Ecto neural progenitor cell (in vitro differentiated cells): Measurements from ENCODE around the gene IL17D.

ENCODE experiments used
- DNase-seq: peaks from one replicate; pipeline ENCODE4 v3.0.0-alpha.2; 2018; ENCODE audit warnings: low spot score

Gene IL17D

DNA sequence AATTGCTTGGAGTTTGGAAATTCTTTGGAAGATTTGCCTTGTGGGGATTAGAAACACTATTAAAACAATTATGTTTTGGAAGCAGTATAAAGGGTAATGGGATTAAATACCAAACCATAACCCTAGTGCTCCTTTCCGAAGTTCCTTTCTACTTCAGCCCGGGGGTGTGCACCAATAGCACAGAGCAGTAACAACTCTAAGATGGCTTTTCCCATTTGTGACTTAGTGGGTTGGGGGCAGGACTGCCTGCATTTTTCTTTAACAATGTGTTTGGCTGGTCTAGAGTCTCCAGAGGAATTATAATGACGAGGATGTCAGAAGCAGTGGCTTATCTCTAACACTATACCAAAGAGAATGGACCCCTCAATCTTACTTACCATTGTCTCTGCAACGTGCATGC is 11.9 kb upstream of the IL17D start:
- DNase-seq: no peak

- DNase-seq: no peak
These were observed 7.4 kb upstream of the IL17D start for GRCh38 chr13:20696073-20696472.

- DNase-seq: no peak
These were observed 3.8 kb upstream of the IL17D start for GRCh38 chr13:20699715-20700114.

- DNase-seq: no peak
These were observed 3.2 kb upstream of the IL17D start for GRCh38 chr13:20700288-20700687.

GRCh38 chr13:20701461-20701860 is 2.0 kb upstream of the IL17D start:
- no peak for DNase-seq

- DNase-seq: no peak
These were observed 977 bp upstream of the IL17D start for GRCh38 chr13:20702530-20702914.

GRCh38 chr13:20703780-20704458 is 420 bp downstream of the IL17D start:
- DNase-seq: peak; percentile 89

- DNase-seq: no peak
These were observed 1.1 kb downstream of the IL17D start for GRCh38 chr13:20704459-20705069.

DNA sequence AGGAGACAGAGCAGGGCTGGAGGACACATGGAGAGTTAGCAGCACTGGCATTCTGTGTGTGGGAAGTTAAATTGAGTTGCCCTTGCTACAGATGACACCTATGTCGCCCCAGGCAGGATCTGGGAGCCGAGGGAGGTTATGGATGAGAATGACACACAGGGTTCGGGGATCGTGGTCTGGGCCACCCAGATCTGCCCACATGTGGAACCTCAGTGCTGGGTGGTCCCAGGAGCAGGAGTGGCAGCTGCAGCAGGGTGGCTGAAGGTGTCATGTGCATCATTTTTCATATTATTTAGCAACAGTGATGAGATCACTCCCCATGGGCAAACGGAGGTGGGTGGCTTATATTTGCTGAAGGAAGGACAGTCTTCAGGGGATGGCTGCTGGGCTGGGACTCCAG is 3.2 kb downstream of the IL17D start:
- DNase-seq: no peak

- no peak for DNase-seq
These were observed 4.7 kb downstream of the IL17D start for GRCh38 chr13:20708216-20708615.

- DNase-seq: no peak
These were observed 5.9 kb downstream of the IL17D start for GRCh38 chr13:20709369-20709768.

DNA sequence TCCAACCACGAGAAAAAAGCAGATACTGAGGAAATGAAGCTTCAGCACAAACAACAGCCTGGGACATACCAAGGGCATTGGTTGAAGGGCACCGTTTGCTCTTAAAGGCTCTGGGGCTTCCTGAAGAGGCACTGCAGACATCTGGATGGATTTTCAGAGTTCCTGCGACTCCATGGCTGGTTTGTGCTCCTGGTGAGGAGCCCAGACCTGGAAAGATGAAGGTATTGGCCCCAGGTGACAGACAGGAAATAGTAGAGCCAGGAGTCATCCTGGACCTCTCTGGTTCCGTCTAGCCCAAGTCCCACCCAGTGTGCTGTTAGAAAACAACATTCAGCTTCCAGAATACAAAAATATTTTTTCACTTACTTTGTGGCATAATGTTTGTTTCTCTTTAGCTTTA is 6.3 kb downstream of the IL17D start:
- no peak for DNase-seq

DNA sequence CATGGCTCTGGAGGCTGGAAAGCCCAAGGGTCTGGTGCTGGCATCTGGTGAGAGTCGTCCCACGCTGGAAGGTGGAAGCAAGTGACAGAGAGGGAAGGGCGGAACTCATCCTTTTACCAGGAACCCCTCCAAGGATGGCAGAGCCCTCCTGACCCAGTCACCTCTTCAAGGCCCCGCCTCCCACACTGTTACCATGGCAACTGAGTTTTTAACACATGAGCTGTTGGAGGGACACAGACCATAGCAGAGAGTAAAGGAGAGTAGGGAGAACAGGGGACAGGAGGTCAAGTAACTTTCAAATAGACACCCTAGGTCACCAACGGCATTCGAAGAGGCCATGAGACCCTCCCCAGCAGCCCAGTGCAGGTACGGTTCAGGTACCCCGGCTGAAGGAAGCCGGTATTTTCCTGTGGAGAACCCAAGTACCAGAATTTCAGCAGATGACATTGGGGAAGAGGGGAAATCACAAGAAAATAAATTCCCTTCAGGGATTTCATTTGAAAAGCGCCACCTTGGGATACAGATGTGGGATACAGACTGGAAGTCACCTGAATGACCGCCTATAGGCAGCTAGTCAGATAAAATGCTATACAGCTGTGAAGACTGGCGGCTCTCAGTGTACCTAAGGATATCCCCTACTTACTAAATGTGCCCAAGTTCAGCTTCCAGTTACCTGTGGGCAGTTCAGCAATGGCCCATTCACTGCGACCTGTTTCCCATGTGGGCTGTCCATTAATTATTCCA is 8.0 kb downstream of the IL17D start:
- no peak for DNase-seq

DNA sequence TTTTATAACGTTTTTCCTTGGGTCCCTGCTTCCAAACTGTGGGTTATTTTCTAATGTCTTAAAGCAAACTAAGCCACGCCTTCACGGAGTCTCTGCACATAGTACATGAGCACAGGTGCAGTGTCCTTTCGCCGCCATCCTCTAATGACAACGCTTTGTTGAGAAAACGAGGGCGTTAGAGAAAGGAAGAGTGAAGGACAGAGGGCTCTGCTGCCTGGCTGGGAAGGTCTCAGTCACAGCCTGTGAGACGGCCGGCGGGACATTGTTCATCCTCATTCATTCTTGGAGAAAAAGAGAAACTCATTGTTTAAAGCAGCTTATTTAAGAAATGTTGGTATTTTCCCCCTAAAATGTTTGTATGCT is 9.5 kb downstream of the IL17D start:
- no peak for DNase-seq

DNA sequence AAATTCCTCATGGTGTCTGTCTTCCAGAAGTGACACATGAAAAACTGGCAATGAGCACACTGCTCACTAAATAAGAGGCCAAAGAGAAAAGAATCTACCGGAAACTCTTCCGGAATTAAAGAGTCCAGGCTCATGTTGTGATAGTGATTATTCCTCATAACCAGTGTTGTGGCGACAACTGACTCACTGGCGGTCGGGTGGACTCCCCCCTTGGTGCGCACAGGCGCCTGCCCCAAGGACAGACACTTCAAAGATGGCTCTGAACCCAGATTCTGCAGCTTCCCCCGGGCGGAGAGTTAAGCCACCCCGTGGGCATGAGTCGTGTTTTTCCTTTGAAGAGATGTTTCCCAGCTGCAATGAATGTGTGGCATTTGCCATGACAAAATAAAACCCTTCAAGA is 10.3 kb downstream of the IL17D start:
- DNase-seq: no peak

DNA sequence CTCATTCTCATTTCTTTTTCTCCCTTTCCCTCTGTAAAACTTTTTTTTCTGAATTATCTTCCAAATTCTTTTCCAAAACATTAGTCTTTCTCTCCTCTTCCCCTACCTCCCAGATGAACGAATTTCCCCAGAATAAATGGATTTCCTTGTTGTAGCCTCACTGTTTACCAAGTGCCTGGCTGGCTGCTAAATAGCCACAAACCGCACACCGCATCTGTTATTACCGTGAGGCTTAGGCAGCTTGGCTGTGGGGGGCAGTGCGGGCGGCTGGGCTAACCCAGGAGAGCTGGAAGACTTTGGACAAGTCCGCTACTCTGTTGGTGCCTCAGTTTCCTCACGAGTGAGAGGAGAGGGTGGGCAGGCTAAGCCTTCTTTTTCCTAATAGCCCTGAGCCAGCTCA is 10.7 kb downstream of the IL17D start:
- no peak for DNase-seq

DNA sequence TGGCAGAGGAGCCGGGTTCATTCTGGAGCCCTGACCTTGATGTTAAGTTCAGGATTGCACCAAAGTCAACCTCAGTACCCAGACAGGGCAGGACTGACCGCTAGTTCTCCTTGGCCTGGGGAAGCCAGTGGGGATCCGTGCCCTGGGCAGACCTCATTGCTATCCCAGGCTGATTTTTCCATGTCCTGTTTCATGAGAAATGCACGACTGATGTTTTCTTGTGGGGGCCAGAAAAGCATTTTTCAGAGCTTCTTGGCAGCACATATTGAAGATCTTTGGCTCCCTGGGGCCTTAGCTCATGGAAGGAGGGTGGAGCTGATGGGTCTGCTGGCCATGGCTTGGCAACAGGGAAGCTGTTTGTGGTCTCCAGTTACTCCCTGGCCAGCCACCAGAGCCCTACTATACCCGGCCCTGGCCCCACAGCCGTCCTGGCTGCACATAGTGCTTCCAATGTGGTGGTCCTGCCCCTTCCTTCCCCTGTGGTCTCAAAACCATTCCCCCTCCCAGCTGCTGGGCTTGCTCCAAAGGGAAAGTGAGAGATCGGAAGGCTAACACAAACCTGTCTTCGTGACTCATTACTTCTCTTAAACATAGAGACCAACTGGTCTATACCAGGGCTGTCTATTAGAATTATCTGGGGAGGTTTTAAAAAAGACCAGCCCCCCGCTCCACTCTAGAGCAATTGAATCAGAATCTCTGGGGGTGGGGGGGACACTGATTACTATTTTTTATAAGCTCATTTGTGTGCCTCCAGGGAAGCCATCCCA is 11.2 kb downstream of the IL17D start:
- DNase-seq: no peak

DNA sequence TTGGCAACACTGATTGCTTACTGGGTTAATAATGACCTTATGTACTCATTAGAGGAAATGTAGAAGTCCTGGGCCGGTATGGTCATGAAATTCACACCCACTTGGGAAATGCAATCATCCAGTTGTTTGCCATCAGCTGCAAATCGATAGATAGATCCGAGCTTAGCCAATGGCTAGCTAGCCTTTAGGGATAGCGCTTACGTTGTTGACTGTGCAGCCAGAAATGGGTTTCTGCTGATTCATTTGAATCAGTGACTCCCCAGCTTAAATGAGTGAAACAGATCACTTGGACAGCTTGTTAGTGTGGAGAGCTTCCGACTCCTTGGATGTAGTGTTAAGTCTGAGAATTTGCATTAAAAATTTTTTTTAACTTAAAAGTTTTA is 11.8 kb downstream of the IL17D start:
- DNase-seq: no peak

DNA sequence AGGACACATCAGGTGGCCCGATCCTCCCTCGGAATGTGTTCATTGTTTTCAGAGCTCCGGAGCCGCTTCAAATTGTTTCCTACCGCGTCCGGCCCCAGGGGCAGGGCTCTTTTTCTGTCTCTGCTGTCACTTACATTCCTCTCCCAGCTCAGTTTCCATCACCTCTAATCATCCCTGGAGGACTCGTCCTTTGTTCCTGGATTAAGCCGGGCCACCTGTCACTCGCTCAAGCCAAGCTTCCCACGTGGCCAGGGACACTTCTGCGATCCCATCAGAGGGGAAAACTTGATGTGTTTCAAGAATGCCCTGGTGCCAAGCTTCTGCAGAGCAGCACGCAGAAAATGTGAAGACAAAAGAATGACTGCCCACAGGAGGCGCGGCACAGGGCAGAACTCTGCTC is 13.5 kb downstream of the IL17D start:
- peak; percentile 72 for DNase-seq

DNA sequence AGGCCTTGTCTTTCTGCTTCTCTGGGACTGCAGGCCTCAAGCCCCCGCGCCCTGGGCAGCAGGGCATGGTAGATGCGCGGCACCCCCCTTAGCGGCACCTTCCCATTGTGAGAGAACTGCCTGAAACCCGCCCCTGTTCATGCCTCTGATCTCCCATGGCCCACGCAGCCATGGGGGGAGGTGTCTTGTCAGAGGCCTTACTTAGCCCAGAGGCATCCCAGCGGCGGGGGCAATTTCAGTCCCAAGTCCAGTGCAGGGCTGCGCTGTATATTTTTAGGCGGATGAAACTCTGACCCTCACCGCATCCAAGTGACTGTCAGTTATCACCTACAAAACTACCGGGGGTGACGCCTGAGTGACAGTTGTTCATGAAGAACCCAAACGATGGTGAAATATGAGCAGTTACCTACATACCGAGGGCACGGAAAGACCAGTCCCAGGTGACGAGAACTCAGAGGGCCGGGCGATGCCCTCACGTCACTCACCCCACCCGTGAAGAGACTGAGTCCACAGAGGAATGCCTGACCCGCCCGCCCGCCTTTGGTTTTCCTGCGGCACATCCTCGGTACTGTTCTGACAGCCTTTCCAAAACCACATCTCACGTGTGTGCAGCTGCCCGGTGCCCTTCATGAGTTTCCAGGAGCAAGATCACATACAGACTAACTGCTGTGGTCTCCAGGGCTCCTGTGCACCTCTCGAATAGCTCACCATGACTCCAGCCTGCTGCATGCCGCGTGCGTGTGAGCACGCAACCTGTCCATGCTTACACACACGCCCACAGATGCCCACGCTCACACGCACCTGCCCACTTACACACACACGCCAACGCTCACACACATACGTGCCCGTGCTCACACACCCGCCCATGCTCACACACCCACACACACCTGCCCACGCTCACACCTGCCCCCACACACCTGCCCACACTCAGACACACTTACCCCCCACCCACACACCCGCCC is 14.4 kb downstream of the IL17D start:
- no peak for DNase-seq

- no peak for DNase-seq
These were observed 15.6 kb downstream of the IL17D start for GRCh38 chr13:20718958-20719566.
